HL-60 (cell line): ENCODE data around the gene EPB41L2.

ENCODE experiments used
- DNase-seq, 2 experiments: peaks; one replicate each; pipeline ENCODE4 v3.0.0-alpha.2; 2010 to 2020; ENCODE audit warnings: low read depth in 1 of 2, low spot score in 1 of 2
- H3K27ac ChIP-seq: fragments of 250-450 bp; sonication (Bioruptor Pico); replicated peaks from 2 replicates; pipeline ENCODE4 v1.5.1; 2020; ENCODE audit warnings: mild to moderate bottlenecking, moderate library complexity
- H3K27me3 ChIP-seq: fragments of 250-450 bp; sonication (Bioruptor Pico); 2 replicates; pipeline ENCODE4 v1.5.1; 2021; ENCODE audit warnings: mild to moderate bottlenecking, moderate library complexity; ENCODE audit not compliant: insufficient read depth, poor library complexity, severe bottlenecking
- H3K4me3 ChIP-seq: replicated peaks from 2 replicates; pipeline ENCODE4 v1.5.1; 2011; ENCODE audit warnings: mild to moderate bottlenecking, control low read depth, low read length; ENCODE audit not compliant: insufficient read depth
- GABPA ChIP-seq: IDR thresholded peaks from 2 replicates; pipeline ENCODE4 v1.6.1; 2012; ENCODE audit warnings: low read depth
- POLR2AphosphoS5 ChIP-seq: IDR thresholded peaks from 2 replicates; pipeline ENCODE4 v1.6.1; 2012; ENCODE audit warnings: low read depth
- REST ChIP-seq: IDR thresholded peaks from 2 replicates; pipeline ENCODE4 v1.6.1; 2012; ENCODE audit warnings: low read depth; ENCODE audit not compliant: insufficient replicate concordance
- SPI1 ChIP-seq: IDR thresholded peaks from 2 replicates; pipeline ENCODE4 v1.6.1; 2012; ENCODE audit warnings: low read depth, mild to moderate bottlenecking, borderline replicate concordance
- TF ChIP-seq, protein P1 (sequence below): IDR thresholded peaks from one replicate; pipeline ENCODE4 v1.5.1; 2011; ENCODE audit warnings: low read length, control low read depth, inconsistent platforms; ENCODE audit not compliant: insufficient read depth

EPB41L2 gene

GRCh38 chr6:130933712-130934200 lies 129.3 kb downstream of the EPB41L2 start:
- TF ChIP-seq GABPA (no peak), POLR2AphosphoS5 (no peak), REST (no peak), SPI1 (no peak)
- TF ChIP-seq, protein P1, sequence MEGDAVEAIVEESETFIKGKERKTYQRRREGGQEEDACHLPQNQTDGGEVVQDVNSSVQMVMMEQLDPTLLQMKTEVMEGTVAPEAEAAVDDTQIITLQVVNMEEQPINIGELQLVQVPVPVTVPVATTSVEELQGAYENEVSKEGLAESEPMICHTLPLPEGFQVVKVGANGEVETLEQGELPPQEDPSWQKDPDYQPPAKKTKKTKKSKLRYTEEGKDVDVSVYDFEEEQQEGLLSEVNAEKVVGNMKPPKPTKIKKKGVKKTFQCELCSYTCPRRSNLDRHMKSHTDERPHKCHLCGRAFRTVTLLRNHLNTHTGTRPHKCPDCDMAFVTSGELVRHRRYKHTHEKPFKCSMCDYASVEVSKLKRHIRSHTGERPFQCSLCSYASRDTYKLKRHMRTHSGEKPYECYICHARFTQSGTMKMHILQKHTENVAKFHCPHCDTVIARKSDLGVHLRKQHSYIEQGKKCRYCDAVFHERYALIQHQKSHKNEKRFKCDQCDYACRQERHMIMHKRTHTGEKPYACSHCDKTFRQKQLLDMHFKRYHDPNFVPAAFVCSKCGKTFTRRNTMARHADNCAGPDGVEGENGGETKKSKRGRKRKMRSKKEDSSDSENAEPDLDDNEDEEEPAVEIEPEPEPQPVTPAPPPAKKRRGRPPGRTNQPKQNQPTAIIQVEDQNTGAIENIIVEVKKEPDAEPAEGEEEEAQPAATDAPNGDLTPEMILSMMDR: no peak
- no peaks in the 10 kb centered on the region for H3K27me3 ChIP-seq
- H3K27ac ChIP-seq: no peak overlapping the region
- DNase-seq: no peak
- H3K4me3 ChIP-seq: no peak overlapping the region

GRCh38 chr6:130932921-130933320 lies 130.1 kb downstream of the EPB41L2 start:
- no peaks in the 10 kb centered on the region for H3K27me3 ChIP-seq
- no peak for DNase-seq
- no peak for TF ChIP-seq POLR2AphosphoS5
- no peak for TF ChIP-seq REST
- TF ChIP-seq GABPA: no peak
- no peak for TF ChIP-seq SPI1
- TF ChIP-seq, protein P1: no peak
- H3K27ac ChIP-seq: no peak overlapping the region
- H3K4me3 ChIP-seq: no peak overlapping the region

- Histone ChIP-seq H3K27ac (no peak overlapping the region), H3K27me3 (no peaks in the 10 kb centered on the region), H3K4me3 (no peak overlapping the region)
- DNase-seq: no peak
- TF ChIP-seq SPI1 (no peak), POLR2AphosphoS5 (no peak), GABPA (no peak), REST (no peak)
- TF ChIP-seq, protein P1: no peak
These were observed 130.6 kb downstream of the EPB41L2 start for GRCh38 chr6:130932438-130932837.
